GM12878 (cell line): ENCODE results near the gene YIF1B. TPM values are rescaled to one million over a fixed set of nuclear protein-coding genes. Genes with fewer than 3 reads are reported as not detected.

Source experiments
- ATAC-seq: fragments of 200-7000 bp; cut with Tn5 transposase; 3 replicates; pipeline ENCODE4 v1.9.1; 2020; ENCODE audit warnings: mild to moderate bottlenecking, moderate library complexity
- BruUV-seq: library from RNA; stranded (reverse); fragments of 400-500 nt; replicated peaks from 2 replicates; lab custom pipeline; 2021; lab: Mats Ljungman, UMichigan
- CTCF ChIA-PET: fragments of 300-600 bp; sonication (Branson Sonifier 250); formaldehyde crosslinking; extraction: SDS; loops from one replicate; lab custom pipeline; 2021; ENCODE audit warnings: inconsistent platforms; lab: Yijun Ruan, JAX
- POLR2A ChIA-PET: fragments of 350-600 bp; formaldehyde crosslinking; extraction: SDS; loops from one replicate; lab custom pipeline; 2021; ENCODE audit warnings: inconsistent platforms; lab: Charles Lee
- RAD21 ChIA-PET: fragments of 300-600 bp; sonication (Branson Sonifier 250); formaldehyde crosslinking; loops from one replicate; lab custom pipeline; 2023; ENCODE audit warnings: antibody characterized with exemption; ENCODE audit not compliant: unreplicated experiment; lab: Charles Lee
- SMC1A ChIA-PET: fragments of 300-600 bp; sonication (Branson Sonifier 250); formaldehyde crosslinking; loops from one replicate; lab custom pipeline; 2023; ENCODE audit not compliant: unreplicated experiment, uncharacterized antibody; lab: Charles Lee
- DNase-seq: peaks from one replicate; pipeline ENCODE4 v3.0.0-alpha.2; 2011; ENCODE audit warnings: low read depth, low spot score
- FAIRE-seq: peaks from 3 replicates; lab custom pipeline; 2011; peaks lifted over from hg19 to GRCh38; lab: Jason Lieb, UNC
- H2AFZ ChIP-seq: 2 replicates; pipeline ENCODE4 v1.6.0; 2011; ENCODE audit warnings: low read depth, low read length, control low read depth; ENCODE audit not compliant: control insufficient read depth
- H3K27ac ChIP-seq: 2 replicates; pipeline ENCODE4 v1.5.1; 2011; ENCODE audit warnings: control low read depth; ENCODE audit not compliant: control insufficient read depth, insufficient read depth
- H3K27me3 ChIP-seq, 2 experiments: replicated peaks in 1 of 2; 2 replicates each; pipeline versions ENCODE4 v1.6.0 to v1.6.1; 2011; ENCODE audit warnings: low read length in 1 of 2; ENCODE audit not compliant: control insufficient read depth in 2 of 2, insufficient read depth in 2 of 2
- H3K36me3 ChIP-seq, 2 experiments: 2 replicates each; pipeline ENCODE4 v1.5.1; 2011; ENCODE audit warnings: low read length in 1 of 2; ENCODE audit not compliant: control insufficient read depth in 2 of 2, insufficient read depth in 2 of 2
- H3K4me1 ChIP-seq: 2 replicates; pipeline ENCODE4 v1.6.1; 2011; ENCODE audit warnings: mild to moderate bottlenecking, low read length, moderate library complexity, mixed read lengths; ENCODE audit not compliant: control insufficient read depth, insufficient read depth
- H3K4me2 ChIP-seq: 2 replicates; pipeline ENCODE4 v1.6.0; 2011; ENCODE audit warnings: control low read depth; ENCODE audit not compliant: control insufficient read depth, insufficient read depth
- H3K4me3 ChIP-seq: fragments of 200-600 bp; sonication (generic); 2 replicates; pipeline ENCODE4 v1.5.1; 2016
- H3K79me2 ChIP-seq: 2 replicates; pipeline ENCODE4 v1.6.0; 2011; ENCODE audit warnings: low read length; ENCODE audit not compliant: control insufficient read depth, insufficient read depth
- H3K9ac ChIP-seq: 2 replicates; pipeline ENCODE4 v1.8.0; 2011; ENCODE audit warnings: low read length, control low read depth, mixed read lengths; ENCODE audit not compliant: control insufficient read depth, insufficient read depth
- H3K9me3 ChIP-seq: replicated peaks from 3 replicates; pipeline ENCODE4 v1.5.1; 2011; ENCODE audit warnings: mild to moderate bottlenecking, low read length; ENCODE audit not compliant: control insufficient read depth, insufficient read depth
- H4K20me1 ChIP-seq: 2 replicates; pipeline ENCODE4 v1.6.0; 2011; ENCODE audit not compliant: control insufficient read depth, insufficient read depth
- ASH2L ChIP-seq: fragments of 300-600, 200-600 bp; sonication (generic); IDR thresholded peaks from 2 replicates; pipeline ENCODE4 v1.6.1; 2017; ENCODE audit warnings: low read depth, mild to moderate bottlenecking, borderline replicate concordance
- ATF7 ChIP-seq: fragments of 450-650 bp; IDR thresholded peaks from 2 replicates; pipeline ENCODE4 v1.6.1; 2016; ENCODE audit warnings: low read depth, mild to moderate bottlenecking
- CREB1 ChIP-seq: IDR thresholded peaks from 2 replicates; pipeline ENCODE4 v1.6.1; 2012; ENCODE audit warnings: low read depth, mild to moderate bottlenecking, inconsistent platforms
- HDGF ChIP-seq: fragments of 450-650 bp; IDR thresholded peaks from 2 replicates; pipeline ENCODE4 v1.6.1; 2016; ENCODE audit warnings: antibody characterized with exemption
- POLR2AphosphoS5 ChIP-seq: IDR thresholded peaks from 2 replicates; pipeline ENCODE4 v1.6.1; 2011; ENCODE audit warnings: mild to moderate bottlenecking, low read length, inconsistent platforms
- SMARCA5 ChIP-seq: fragments of 450-650 bp; IDR thresholded peaks from 2 replicates; pipeline ENCODE4 v1.6.1; 2017; ENCODE audit warnings: mild to moderate bottlenecking
- SPI1 ChIP-seq: IDR thresholded peaks from 2 replicates; pipeline ENCODE4 v1.6.1; 2011; ENCODE audit warnings: low read depth, mild to moderate bottlenecking, low read length, moderate library complexity, borderline replicate concordance; ENCODE audit not compliant: insufficient read depth
- ZBED1 ChIP-seq: IDR thresholded peaks from 2 replicates; pipeline ENCODE4 v1.6.1; 2016; ENCODE audit warnings: borderline replicate concordance
- ZNF622 ChIP-seq: fragments of 450-650 bp; IDR thresholded peaks from 2 replicates; pipeline ENCODE4 v1.6.1; 2017; ENCODE audit warnings: mild to moderate bottlenecking, inconsistent platforms
- WGBS: methylation state at CpG from one replicate; pipeline ENCODE4 v1.1.6; 2016; ENCODE audit warnings: low lambda C conversion rate; ENCODE audit not compliant: insufficient replicate concordance, insufficient coverage; ENCODE audit errors: missing lambda C conversion rate; 5-methylcytosine and 5-hydroxymethylcytosine counted together
- in situ Hi-C: fragments of 300-500 bp; cut with MboI; formaldehyde crosslinking; loops from 9 replicates; pipeline ENCODE4 v1.14.3; 2018; ENCODE audit warnings: mixed read lengths
- intact Hi-C: fragments of 100-400 bp; cut with micrococcal nuclease; formaldehyde crosslinking; loops from one replicate; pipeline ENCODE4 v1.14.2; 2022; ENCODE audit not compliant: unreplicated experiment
- polyA plus RNA-seq, 11 experiments: library from polyadenylated mRNA; depleted of rRNA in 4 of 11; unstranded in 6 of 11; stranded (reverse) in 5 of 11; fragments of >200 nt; fragmentation: Nextera tagmentation in 4 of 11; fragmentation: Illumina TruSeq in 1 of 11; extraction: Ambion mirVana in 4 of 11; extraction: Trizol in 1 of 11; gene quantifications; 1 replicate in 1 of 11; 2 replicates in 10 of 11; pipeline versions ENCODE4 v1.2.1 to v1.2.3, GENCODE V29; 2011 to 2016; ENCODE audit warnings: inconsistent platforms in 2 of 11, missing spikeins in 2 of 11, low read depth in 1 of 11
- total RNA-seq, 4 experiments: library from RNA; depleted of rRNA in 3 of 4; stranded (reverse); fragments of >200 nt in 3 of 4; fragmentation: Illumina TruSeq in 1 of 4; extraction: Trizol in 1 of 4; gene quantifications; 2 replicates each; pipeline versions ENCODE4 v1.2.1 to v1.2.3, GENCODE V29; 2013 to 2021
- TF ChIP-seq, protein P1 (sequence below): IDR thresholded peaks from 2 replicates; pipeline ENCODE4 v1.6.1; 2011; ENCODE audit warnings: low read depth, low read length, improper control_type of control experiment, borderline replicate concordance
- TF ChIP-seq, protein P2 (sequence below): fragments of 450-650 bp; IDR thresholded peaks from 2 replicates; pipeline ENCODE4 v1.6.1; 2018; ENCODE audit warnings: mild to moderate bottlenecking, low read depth, moderate library complexity; ENCODE audit not compliant: partially characterized antibody
- TF ChIP-seq, protein P3 (sequence below): IDR thresholded peaks from 2 replicates; pipeline ENCODE4 v1.6.1; 2012; ENCODE audit warnings: mild to moderate bottlenecking, low read depth, low read length
- TF ChIP-seq, protein P4 (sequence below): fragments of 450-650 bp; IDR thresholded peaks from 2 replicates; pipeline ENCODE4 v1.6.1; 2017; ENCODE audit warnings: mild to moderate bottlenecking, moderate library complexity

Gene YIF1B
- total and polyA plus RNA-seq, 10 of the 15 experiments (the other 5 are each of a cell fraction or from before 2014, with no cell fraction given), result 1.3 to 106 (median 53.5) TPM

DNA sequence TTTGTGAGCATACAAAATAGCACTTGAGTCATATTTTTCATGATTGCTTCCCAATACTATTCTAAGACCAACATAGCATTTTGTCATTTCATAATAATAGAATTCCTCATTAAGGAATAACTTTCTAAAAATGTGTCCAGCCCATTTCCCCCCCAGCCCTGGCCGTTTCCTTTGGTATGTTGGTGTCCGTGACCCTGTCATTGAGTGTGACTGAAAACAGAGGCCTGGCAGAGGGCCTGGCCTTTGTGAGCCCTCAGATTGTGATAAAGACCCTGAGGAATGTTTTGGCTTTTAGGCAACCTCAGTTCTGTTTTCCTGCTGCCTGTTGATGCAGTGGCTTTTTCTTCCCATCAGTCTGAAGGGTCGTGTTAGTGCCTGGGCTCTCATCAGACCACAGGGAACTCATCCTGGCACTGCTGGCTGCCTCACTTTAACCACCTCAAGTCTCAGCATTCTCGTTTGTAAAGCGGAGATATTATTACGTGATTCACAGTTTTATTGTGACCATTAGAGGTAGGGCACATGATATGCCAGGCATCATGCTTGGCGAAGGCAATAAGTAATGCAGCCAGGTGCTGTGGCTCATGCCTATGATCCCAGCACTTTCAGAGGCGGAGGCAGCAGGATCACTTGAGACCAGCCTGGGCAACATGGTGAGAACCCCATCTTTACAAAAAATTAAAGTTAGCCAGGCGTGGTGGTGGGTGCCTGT, 37.6 kb downstream of the YIF1B start:
- FAIRE-seq, result no peak
- POLR2A ChIA-PET, result no interaction called here
- no peak overlapping the region for H3K9ac ChIP-seq
- in situ Hi-C loops (no loop called here), intact Hi-C loops (no loop called here)
- CTCF ChIA-PET, result interaction anchor here (1.0 to 1.3 kb wide), 2 partner anchors 34 to 43 kb away, joined by 3 to 4 read pairs; no protein-coding TSS in a partner anchor
- SMC1A ChIA-PET, result no interaction called here
- no TSS peak for BruUV-seq
- DNase-seq, result no peak
- no peaks in the 10 kb centered on the region for H3K4me1 ChIP-seq
- WGBS, result 42% methylated on average over 9 of the region's 9 CpGs
- no peak overlapping the region for H3K27ac ChIP-seq
- no peaks in the 10 kb centered on the region for H3K79me2 ChIP-seq
- no peak for ATAC-seq
- H3K4me3 ChIP-seq, result no peak overlapping the region
- H4K20me1 ChIP-seq, result no peaks in the 10 kb centered on the region
- H3K9me3 ChIP-seq, result no peaks in the 10 kb centered on the region
- H3K27me3 ChIP-seq, result no peaks in the 10 kb centered on the region; a peak in 1 of 4 replicates
- RAD21 ChIA-PET, result no interaction called here
- no peak overlapping the region for H3K4me2 ChIP-seq
- no peaks in the 10 kb centered on the region for H3K36me3 ChIP-seq
- H2AFZ ChIP-seq, result no peak overlapping the region
- TF ChIP-seq SPI1 (no peak), ZNF622 (no peak), POLR2AphosphoS5 (no peak), HDGF (no peak), CREB1 (no peak), ASH2L (no peak), SMARCA5 (no peak), ZBED1 (no peak), ATF7 (no peak)
- TF ChIP-seq, protein P1, sequence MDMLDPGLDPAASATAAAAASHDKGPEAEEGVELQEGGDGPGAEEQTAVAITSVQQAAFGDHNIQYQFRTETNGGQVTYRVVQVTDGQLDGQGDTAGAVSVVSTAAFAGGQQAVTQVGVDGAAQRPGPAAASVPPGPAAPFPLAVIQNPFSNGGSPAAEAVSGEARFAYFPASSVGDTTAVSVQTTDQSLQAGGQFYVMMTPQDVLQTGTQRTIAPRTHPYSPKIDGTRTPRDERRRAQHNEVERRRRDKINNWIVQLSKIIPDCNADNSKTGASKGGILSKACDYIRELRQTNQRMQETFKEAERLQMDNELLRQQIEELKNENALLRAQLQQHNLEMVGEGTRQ, result no peak
- TF ChIP-seq, protein P2, sequence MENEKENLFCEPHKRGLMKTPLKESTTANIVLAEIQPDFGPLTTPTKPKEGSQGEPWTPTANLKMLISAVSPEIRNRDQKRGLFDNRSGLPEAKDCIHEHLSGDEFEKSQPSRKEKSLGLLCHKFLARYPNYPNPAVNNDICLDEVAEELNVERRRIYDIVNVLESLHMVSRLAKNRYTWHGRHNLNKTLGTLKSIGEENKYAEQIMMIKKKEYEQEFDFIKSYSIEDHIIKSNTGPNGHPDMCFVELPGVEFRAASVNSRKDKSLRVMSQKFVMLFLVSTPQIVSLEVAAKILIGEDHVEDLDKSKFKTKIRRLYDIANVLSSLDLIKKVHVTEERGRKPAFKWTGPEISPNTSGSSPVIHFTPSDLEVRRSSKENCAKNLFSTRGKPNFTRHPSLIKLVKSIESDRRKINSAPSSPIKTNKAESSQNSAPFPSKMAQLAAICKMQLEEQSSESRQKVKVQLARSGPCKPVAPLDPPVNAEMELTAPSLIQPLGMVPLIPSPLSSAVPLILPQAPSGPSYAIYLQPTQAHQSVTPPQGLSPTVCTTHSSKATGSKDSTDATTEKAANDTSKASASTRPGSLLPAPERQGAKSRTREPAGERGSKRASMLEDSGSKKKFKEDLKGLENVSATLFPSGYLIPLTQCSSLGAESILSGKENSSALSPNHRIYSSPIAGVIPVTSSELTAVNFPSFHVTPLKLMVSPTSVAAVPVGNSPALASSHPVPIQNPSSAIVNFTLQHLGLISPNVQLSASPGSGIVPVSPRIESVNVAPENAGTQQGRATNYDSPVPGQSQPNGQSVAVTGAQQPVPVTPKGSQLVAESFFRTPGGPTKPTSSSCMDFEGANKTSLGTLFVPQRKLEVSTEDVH, result no peak
- TF ChIP-seq, protein P3, sequence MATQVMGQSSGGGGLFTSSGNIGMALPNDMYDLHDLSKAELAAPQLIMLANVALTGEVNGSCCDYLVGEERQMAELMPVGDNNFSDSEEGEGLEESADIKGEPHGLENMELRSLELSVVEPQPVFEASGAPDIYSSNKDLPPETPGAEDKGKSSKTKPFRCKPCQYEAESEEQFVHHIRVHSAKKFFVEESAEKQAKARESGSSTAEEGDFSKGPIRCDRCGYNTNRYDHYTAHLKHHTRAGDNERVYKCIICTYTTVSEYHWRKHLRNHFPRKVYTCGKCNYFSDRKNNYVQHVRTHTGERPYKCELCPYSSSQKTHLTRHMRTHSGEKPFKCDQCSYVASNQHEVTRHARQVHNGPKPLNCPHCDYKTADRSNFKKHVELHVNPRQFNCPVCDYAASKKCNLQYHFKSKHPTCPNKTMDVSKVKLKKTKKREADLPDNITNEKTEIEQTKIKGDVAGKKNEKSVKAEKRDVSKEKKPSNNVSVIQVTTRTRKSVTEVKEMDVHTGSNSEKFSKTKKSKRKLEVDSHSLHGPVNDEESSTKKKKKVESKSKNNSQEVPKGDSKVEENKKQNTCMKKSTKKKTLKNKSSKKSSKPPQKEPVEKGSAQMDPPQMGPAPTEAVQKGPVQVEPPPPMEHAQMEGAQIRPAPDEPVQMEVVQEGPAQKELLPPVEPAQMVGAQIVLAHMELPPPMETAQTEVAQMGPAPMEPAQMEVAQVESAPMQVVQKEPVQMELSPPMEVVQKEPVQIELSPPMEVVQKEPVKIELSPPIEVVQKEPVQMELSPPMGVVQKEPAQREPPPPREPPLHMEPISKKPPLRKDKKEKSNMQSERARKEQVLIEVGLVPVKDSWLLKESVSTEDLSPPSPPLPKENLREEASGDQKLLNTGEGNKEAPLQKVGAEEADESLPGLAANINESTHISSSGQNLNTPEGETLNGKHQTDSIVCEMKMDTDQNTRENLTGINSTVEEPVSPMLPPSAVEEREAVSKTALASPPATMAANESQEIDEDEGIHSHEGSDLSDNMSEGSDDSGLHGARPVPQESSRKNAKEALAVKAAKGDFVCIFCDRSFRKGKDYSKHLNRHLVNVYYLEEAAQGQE, result no peak
- TF ChIP-seq, protein P4, sequence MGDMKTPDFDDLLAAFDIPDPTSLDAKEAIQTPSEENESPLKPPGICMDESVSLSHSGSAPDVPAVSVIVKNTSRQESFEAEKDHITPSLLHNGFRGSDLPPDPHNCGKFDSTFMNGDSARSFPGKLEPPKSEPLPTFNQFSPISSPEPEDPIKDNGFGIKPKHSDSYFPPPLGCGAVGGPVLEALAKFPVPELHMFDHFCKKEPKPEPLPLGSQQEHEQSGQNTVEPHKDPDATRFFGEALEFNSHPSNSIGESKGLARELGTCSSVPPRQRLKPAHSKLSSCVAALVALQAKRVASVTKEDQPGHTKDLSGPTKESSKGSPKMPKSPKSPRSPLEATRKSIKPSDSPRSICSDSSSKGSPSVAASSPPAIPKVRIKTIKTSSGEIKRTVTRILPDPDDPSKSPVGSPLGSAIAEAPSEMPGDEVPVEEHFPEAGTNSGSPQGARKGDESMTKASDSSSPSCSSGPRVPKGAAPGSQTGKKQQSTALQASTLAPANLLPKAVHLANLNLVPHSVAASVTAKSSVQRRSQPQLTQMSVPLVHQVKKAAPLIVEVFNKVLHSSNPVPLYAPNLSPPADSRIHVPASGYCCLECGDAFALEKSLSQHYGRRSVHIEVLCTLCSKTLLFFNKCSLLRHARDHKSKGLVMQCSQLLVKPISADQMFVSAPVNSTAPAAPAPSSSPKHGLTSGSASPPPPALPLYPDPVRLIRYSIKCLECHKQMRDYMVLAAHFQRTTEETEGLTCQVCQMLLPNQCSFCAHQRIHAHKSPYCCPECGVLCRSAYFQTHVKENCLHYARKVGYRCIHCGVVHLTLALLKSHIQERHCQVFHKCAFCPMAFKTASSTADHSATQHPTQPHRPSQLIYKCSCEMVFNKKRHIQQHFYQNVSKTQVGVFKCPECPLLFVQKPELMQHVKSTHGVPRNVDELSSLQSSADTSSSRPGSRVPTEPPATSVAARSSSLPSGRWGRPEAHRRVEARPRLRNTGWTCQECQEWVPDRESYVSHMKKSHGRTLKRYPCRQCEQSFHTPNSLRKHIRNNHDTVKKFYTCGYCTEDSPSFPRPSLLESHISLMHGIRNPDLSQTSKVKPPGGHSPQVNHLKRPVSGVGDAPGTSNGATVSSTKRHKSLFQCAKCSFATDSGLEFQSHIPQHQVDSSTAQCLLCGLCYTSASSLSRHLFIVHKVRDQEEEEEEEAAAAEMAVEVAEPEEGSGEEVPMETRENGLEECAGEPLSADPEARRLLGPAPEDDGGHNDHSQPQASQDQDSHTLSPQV, result no peak
